ENCODE data around the gene ARHGAP10.

The ARHGAP10 gene

GRCh38 chr4:147691820-147692219 is 40.1 kb upstream of the ARHGAP10 start:
- no peak overlapping the region for H3K4me3 ChIP-seq (ENCODE audit: low read depth, low read length)

GRCh38 chr4:147693218-147693617 is 38.7 kb upstream of the ARHGAP10 start:
- no peak for TF ChIP-seq CTCF (IDR thresholded peaks at IDR 0.05; ENCODE audit: insufficient read depth, low read depth, low read length, missing control alignments)
- no peak overlapping the region for H3K4me3 ChIP-seq (ENCODE audit: low read depth, low read length)
- no peak for DNase-seq (ENCODE audit: low read depth)

More at GRCh38 chr4:147691820-147692219, 40.1 kb upstream of the ARHGAP10 start:
- no peak for TF ChIP-seq CTCF (IDR thresholded peaks at IDR 0.05; ENCODE audit: insufficient read depth, low read depth, low read length, missing control alignments)
- no peak for DNase-seq (ENCODE audit: low read depth)

GRCh38 chr4:147696866-147697265 is 35.0 kb upstream of the ARHGAP10 start:
- no peak for TF ChIP-seq CTCF (IDR thresholded peaks at IDR 0.05; ENCODE audit: insufficient read depth, low read depth, low read length, missing control alignments)
- no peak for DNase-seq (ENCODE audit: low read depth)
- no peak overlapping the region for H3K4me3 ChIP-seq (ENCODE audit: low read depth, low read length)

- H3K4me3 ChIP-seq (ENCODE audit: low read depth, low read length), result no peak overlapping the region
- DNase-seq (ENCODE audit: low read depth), result no peak
- no peak for TF ChIP-seq CTCF (IDR thresholded peaks at IDR 0.05; ENCODE audit: insufficient read depth, low read depth, low read length, missing control alignments)
These were observed 27.0 kb upstream of the ARHGAP10 start for GRCh38 chr4:147704846-147705245.

- no peak overlapping the region for H3K4me3 ChIP-seq (ENCODE audit: low read depth, low read length)
- peak; percentile 71 for DNase-seq (ENCODE audit: low read depth)
- TF ChIP-seq CTCF (IDR thresholded peaks at IDR 0.05; ENCODE audit: insufficient read depth, low read depth, low read length, missing control alignments), result peak; percentile 82
These were observed 23.8 kb upstream of the ARHGAP10 start for GRCh38 chr4:147707892-147708672.

- DNase-seq (ENCODE audit: low read depth), result no peak
- H3K4me3 ChIP-seq (ENCODE audit: low read depth, low read length), result no peak overlapping the region
- no peak for TF ChIP-seq CTCF (IDR thresholded peaks at IDR 0.05; ENCODE audit: insufficient read depth, low read depth, low read length, missing control alignments)
These were observed 21.9 kb upstream of the ARHGAP10 start for GRCh38 chr4:147709999-147710398.

All from GM12865 (cell line).